ENCODE results near the gene CCDC201. TPM values are rescaled to one million over a fixed set of nuclear protein-coding genes. Genes with fewer than 3 reads are reported as not detected.

The CCDC201 gene
- total and polyA plus RNA-seq, 10 donors, result not detected

DNA sequence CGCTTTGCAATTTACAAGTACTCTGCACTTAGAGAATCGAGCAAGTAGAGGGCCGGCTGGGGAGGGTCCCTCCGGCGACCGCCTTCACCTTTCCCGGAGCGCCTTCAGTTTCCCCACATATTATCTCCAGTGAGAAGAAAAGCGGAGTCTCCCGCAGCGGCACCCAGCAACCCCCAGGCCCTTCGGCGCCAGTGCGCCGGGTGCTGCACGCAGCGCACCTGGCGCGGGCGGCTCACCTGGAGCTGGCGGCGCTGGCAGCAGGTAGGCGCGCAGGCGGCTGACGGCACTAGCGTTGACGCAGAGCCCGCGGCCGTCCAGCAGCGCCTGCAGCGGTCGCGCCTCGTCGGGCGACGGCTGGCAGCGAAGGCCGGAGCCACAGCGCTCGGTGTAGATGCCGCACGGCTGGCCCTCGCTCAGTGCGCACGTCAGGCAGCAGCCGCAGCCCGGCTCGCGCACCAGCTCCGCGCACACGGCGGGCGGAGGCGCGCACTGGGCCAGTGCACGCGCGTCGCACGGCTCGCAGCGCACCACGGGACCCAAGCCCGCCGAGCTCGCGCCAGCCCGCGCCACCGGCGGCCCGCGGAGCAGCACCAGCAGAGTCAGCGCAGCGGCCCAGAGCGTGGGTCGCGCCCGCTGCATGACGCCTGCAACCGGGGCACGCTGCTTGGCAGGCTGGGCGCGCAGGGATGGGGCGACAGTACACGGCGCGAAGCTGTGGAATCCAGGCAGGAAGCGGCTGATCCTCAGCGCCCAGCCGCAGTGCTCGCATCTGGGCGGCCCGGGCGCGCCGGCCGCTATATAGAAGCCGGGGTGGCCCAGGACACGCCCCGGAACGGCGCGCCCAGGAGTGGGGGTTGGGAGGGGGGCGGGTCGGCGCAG is 47.9 kb upstream of the CCDC201 start, which contains the start of gene IGFBP3:
Gene IGFBP3, minus strand, starts transcription at position 771 of the 879 bp plus-strand sequence. Its CDS starts 132 bp downstream, at position 639.
- H3K9me3 ChIP-seq, result no peaks in the 10 kb centered on the region
- H3K36me3 ChIP-seq, result peaks cover 0 to 3% (median 0%) of the 10 kb centered on the region in 6 donors
- 1 to 3% (median 2%) methylated on average over 43 to 111 of the region's 111 CpGs for WGBS, 5 donors
- H3K4me3 ChIP-seq, result peak within 1 kb of the TSS; percentile 23 to 68 (median 40)
- intact Hi-C loops (cut with DNase I; ENCODE audit: low total_unique reads), result loop anchor here (5.0 to 10.0 kb wide), 3 partner anchors 432 to 1254 kb away; no protein-coding TSS in a partner anchor
- no peak for DNase-seq
- H3K27me3 ChIP-seq (replicated peaks in 1 of 7), result peaks cover 0 to 89% (median 39%) of the 10 kb centered on the region in 7 donors
- TF ChIP-seq POLR2AphosphoS5 (IDR thresholded peaks at IDR 0.05) (peak; percentile 39 to 77 (median 66)), POLR2A (IDR thresholded peaks at IDR 0.05) (no peak)
- peak within 1 kb of the TSS in 6 of 8 donors; percentile 41 to 67 (median 62) for H3K27ac ChIP-seq
- H3K4me1 ChIP-seq, result peaks cover 5 to 59% (median 40%) of the 10 kb centered on the region in 6 donors

DNA sequence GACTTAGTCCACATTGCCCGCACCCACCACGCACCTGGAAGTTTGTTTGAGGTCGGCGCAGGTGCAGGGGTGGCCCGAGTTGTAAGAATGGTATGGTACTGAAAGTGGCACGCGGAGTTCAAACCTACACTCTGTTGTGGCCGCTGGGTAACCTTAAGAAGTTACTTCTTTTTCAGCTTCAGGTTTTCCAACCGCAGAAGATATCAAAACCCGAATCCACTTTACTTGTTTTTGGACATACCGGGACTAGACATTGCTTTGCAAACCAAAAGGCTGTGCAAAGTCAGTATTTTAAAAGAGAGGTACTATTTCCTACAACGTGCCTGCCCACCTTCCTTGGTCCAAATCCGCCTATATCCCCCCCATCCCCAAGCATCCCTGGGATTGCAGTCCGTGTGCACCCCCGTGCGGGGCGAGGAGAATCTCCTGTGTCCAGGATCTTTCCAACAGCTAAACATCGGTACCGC is 47.1 kb upstream of the CCDC201 start:
- Histone ChIP-seq H3K4me3 (peak overlapping the region; percentile 23 to 68 (median 40)), H3K36me3 (peaks cover 0 to 3% (median 0%) of the 10 kb centered on the region in 6 donors), H3K4me1 (peaks cover 5 to 59% (median 40%) of the 10 kb centered on the region in 6 donors), H3K27ac (peak overlapping the region in 5 of 8 donors; percentile 41 to 66 (median 60)), H3K9me3 (no peaks in the 10 kb centered on the region), H3K27me3 (replicated peaks in 1 of 7) (peaks cover 0 to 89% (median 39%) of the 10 kb centered on the region in 7 donors)
- 6 to 11% (median 9%) methylated on average over 19 of the region's 19 CpGs for WGBS, 5 donors
- no peak for DNase-seq
- TF ChIP-seq POLR2AphosphoS5 (IDR thresholded peaks at IDR 0.05) (no peak), POLR2A (IDR thresholded peaks at IDR 0.05) (no peak)
- TF ChIP-seq, protein P1, sequence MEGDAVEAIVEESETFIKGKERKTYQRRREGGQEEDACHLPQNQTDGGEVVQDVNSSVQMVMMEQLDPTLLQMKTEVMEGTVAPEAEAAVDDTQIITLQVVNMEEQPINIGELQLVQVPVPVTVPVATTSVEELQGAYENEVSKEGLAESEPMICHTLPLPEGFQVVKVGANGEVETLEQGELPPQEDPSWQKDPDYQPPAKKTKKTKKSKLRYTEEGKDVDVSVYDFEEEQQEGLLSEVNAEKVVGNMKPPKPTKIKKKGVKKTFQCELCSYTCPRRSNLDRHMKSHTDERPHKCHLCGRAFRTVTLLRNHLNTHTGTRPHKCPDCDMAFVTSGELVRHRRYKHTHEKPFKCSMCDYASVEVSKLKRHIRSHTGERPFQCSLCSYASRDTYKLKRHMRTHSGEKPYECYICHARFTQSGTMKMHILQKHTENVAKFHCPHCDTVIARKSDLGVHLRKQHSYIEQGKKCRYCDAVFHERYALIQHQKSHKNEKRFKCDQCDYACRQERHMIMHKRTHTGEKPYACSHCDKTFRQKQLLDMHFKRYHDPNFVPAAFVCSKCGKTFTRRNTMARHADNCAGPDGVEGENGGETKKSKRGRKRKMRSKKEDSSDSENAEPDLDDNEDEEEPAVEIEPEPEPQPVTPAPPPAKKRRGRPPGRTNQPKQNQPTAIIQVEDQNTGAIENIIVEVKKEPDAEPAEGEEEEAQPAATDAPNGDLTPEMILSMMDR (IDR thresholded peaks at IDR 0.05 in 8 of 11, conservative IDR thresholded peaks at IDR 0.05 in 3 of 11), result no peak
- intact Hi-C loops (cut with DNase I; ENCODE audit: low total_unique reads), result loop anchor here (5.0 to 10.0 kb wide), 3 partner anchors 432 to 1255 kb away; no protein-coding TSS in a partner anchor

DNA sequence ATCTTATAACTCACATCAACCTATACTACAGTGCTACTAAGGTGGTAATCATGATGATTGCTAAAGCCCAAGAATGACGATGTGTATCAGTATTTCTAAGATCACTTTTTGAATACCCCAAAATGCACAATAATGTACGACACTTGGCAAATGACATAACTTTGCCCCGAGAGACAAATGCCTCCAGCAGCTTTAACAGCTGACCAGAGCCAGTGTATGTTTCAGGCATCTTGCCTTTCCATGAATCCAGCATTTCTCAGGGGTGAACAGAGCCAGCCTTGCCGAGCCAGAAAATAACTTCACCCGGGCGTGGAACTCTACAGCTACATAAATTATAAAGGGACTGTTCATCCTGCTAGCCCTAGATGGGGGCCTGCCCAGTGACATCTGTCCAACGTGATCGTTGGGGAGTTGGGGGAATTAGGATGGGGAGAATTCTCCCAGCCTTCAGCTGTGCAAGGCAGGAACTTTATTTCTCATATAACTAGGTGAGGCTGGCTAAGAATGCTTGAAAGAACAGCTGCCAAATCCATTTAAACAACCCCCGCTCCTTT is 46.4 kb upstream of the CCDC201 start:
- intact Hi-C loops (cut with DNase I; ENCODE audit: low total_unique reads), result no loop called here
- 39 to 48% (median 46%) methylated on average over 9 of the region's 9 CpGs for WGBS, 5 donors
- no peak for DNase-seq
- H3K27ac ChIP-seq, result peak overlapping the region in 3 of 8 donors; percentile 4 to 45 (median 18)
- peak overlapping the region in 6 of 8 donors; percentile 21 to 68 (median 40) for H3K4me3 ChIP-seq
- H3K9me3 ChIP-seq, result no peaks in the 10 kb centered on the region
- peaks cover 0 to 88% (median 39%) of the 10 kb centered on the region in 7 donors for H3K27me3 ChIP-seq (replicated peaks in 1 of 7)
- peaks cover 5 to 59% (median 40%) of the 10 kb centered on the region in 6 donors for H3K4me1 ChIP-seq
- no peak for TF ChIP-seq POLR2A (IDR thresholded peaks at IDR 0.05)
- no peak for TF ChIP-seq POLR2AphosphoS5 (IDR thresholded peaks at IDR 0.05)
- TF ChIP-seq, protein P1 (IDR thresholded peaks at IDR 0.05 in 8 of 11, conservative IDR thresholded peaks at IDR 0.05 in 3 of 11), result no peak
- H3K36me3 ChIP-seq, result peaks cover 0 to 5% (median 0%) of the 10 kb centered on the region in 6 donors

DNA sequence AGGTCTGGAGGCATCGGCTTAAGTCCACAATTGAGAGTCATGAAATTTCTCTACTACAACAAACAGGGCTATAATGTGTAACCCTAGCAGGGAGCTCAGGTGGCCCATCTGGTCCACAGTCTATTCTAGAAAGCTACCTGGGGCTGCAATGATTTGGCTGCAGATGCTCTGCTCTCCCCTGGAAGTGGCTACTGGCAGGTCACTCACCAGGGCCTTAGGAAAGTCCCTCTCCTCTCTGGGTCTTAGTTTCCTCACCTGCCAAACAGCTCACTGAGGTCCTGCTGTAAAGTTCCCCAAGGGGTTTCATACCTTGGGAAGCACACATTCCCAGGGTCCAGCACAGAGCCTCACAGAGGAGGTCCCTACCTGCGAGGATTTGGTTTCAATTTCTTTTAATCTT is 45.7 kb upstream of the CCDC201 start:
- peaks cover 0 to 5% (median 0%) of the 10 kb centered on the region in 6 donors for H3K36me3 ChIP-seq
- DNase-seq, result no peak
- peak overlapping the region in 3 of 8 donors; percentile 18 to 45 (median 23) for H3K27ac ChIP-seq
- no peaks in the 10 kb centered on the region for H3K9me3 ChIP-seq
- TF ChIP-seq, protein P1 (IDR thresholded peaks at IDR 0.05 in 8 of 11, conservative IDR thresholded peaks at IDR 0.05 in 3 of 11), result no peak
- no peak for TF ChIP-seq POLR2A (IDR thresholded peaks at IDR 0.05)
- no peak for TF ChIP-seq POLR2AphosphoS5 (IDR thresholded peaks at IDR 0.05)
- peaks cover 0 to 81% (median 39%) of the 10 kb centered on the region in 7 donors for H3K27me3 ChIP-seq (replicated peaks in 1 of 7)
- peaks cover 5 to 58% (median 40%) of the 10 kb centered on the region in 6 donors for H3K4me1 ChIP-seq
- H3K4me3 ChIP-seq, result peak overlapping the region in 5 of 8 donors; percentile 21 to 50 (median 38)
- intact Hi-C loops (cut with DNase I; ENCODE audit: low total_unique reads), result no loop called here
- WGBS, 5 donors, result 54 to 79% (median 65%) methylated on average over 2 of the region's 2 CpGs
